ENCODE measurements around the gene FANK1. TPM values are rescaled to one million over a fixed set of nuclear protein-coding genes. Genes with fewer than 3 reads are reported as not detected.

Gene FANK1
- total RNA-seq, 1 experiment from 2014 or later = 1.4 TPM

- CTCF ChIA-PET = no interaction called here
- Histone ChIP-seq H3K4me3 (ENCODE audit: low read depth, low read length, poor library complexity, severe bottlenecking) (no peak overlapping the region), H3K36me3 (ENCODE audit: insufficient read depth, low read length, poor library complexity, severe bottlenecking) (no peaks in the 10 kb centered on the region), H3K9me3 (ENCODE audit: low read depth, low read length, poor library complexity, severe bottlenecking) (no peaks in the 10 kb centered on the region), H3K27me3 (replicated peaks; ENCODE audit: insufficient read depth, low read depth, low read length, poor library complexity) (no peaks in the 10 kb centered on the region), H3K27ac (ENCODE audit: low read depth, low read length, poor library complexity, severe bottlenecking) (no peak overlapping the region), H3K4me1 (ENCODE audit: insufficient read depth, low read length, poor library complexity, severe bottlenecking) (no peaks in the 10 kb centered on the region)
- no TSS peak for BruUV-seq (replicated peaks)
- no peak for DNase-seq (ENCODE audit: low spot score)
- POLR2A ChIA-PET (ENCODE audit: low non-redundant PET) = no interaction called here
- TF ChIP-seq EZH2 (IDR thresholded peaks at IDR 0.05; ENCODE audit: borderline replicate concordance, low read depth, low read length, poor library complexity, severe bottlenecking) = no peak
- TF ChIP-seq, protein P1, sequence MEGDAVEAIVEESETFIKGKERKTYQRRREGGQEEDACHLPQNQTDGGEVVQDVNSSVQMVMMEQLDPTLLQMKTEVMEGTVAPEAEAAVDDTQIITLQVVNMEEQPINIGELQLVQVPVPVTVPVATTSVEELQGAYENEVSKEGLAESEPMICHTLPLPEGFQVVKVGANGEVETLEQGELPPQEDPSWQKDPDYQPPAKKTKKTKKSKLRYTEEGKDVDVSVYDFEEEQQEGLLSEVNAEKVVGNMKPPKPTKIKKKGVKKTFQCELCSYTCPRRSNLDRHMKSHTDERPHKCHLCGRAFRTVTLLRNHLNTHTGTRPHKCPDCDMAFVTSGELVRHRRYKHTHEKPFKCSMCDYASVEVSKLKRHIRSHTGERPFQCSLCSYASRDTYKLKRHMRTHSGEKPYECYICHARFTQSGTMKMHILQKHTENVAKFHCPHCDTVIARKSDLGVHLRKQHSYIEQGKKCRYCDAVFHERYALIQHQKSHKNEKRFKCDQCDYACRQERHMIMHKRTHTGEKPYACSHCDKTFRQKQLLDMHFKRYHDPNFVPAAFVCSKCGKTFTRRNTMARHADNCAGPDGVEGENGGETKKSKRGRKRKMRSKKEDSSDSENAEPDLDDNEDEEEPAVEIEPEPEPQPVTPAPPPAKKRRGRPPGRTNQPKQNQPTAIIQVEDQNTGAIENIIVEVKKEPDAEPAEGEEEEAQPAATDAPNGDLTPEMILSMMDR (conservative IDR thresholded peaks at IDR 0.05; ENCODE audit: low read depth, low read length) = no peak
- intact Hi-C loops (cut with micrococcal nuclease; ENCODE audit: unreplicated experiment) = no loop called here
Observed at GRCh38 chr10:125984346-125984745, 88.0 kb downstream of the FANK1 start.

- no peak overlapping the region for H3K4me3 ChIP-seq (ENCODE audit: low read depth, low read length, poor library complexity, severe bottlenecking)
- DNase-seq (ENCODE audit: low spot score) = no peak
- H3K9me3 ChIP-seq (ENCODE audit: low read depth, low read length, poor library complexity, severe bottlenecking) = no peaks in the 10 kb centered on the region
- no peaks in the 10 kb centered on the region for H3K36me3 ChIP-seq (ENCODE audit: insufficient read depth, low read length, poor library complexity, severe bottlenecking)
- ChIA-PET CTCF (interaction anchor here (1.2 kb wide), 1 partner anchor 146 kb away, joined by 5 read pairs; no protein-coding TSS in a partner anchor), POLR2A (ENCODE audit: low non-redundant PET) (no interaction called here)
- no peaks in the 10 kb centered on the region for H3K27me3 ChIP-seq (replicated peaks; ENCODE audit: insufficient read depth, low read depth, low read length, poor library complexity)
- no TSS peak for BruUV-seq (replicated peaks)
- no peak overlapping the region for H3K27ac ChIP-seq (ENCODE audit: low read depth, low read length, poor library complexity, severe bottlenecking)
- H3K4me1 ChIP-seq (ENCODE audit: insufficient read depth, low read length, poor library complexity, severe bottlenecking) = no peaks in the 10 kb centered on the region
- intact Hi-C loops (cut with micrococcal nuclease; ENCODE audit: unreplicated experiment) = no loop called here
- TF ChIP-seq, protein P1 (conservative IDR thresholded peaks at IDR 0.05; ENCODE audit: low read depth, low read length) = no peak
- TF ChIP-seq EZH2 (IDR thresholded peaks at IDR 0.05; ENCODE audit: borderline replicate concordance, low read depth, low read length, poor library complexity, severe bottlenecking) = no peak
Observed at GRCh38 chr10:125984865-125985495, 88.6 kb downstream of the FANK1 start.

- no peak for DNase-seq (ENCODE audit: low spot score)
- CTCF ChIA-PET = interaction anchor here (1.2 kb wide), 1 partner anchor 145 kb away, joined by 5 read pairs; no protein-coding TSS in a partner anchor
- Histone ChIP-seq H3K27me3 (replicated peaks; ENCODE audit: insufficient read depth, low read depth, low read length, poor library complexity) (no peaks in the 10 kb centered on the region), H3K4me1 (ENCODE audit: insufficient read depth, low read length, poor library complexity, severe bottlenecking) (no peaks in the 10 kb centered on the region), H3K9me3 (ENCODE audit: low read depth, low read length, poor library complexity, severe bottlenecking) (no peaks in the 10 kb centered on the region), H3K27ac (ENCODE audit: low read depth, low read length, poor library complexity, severe bottlenecking) (no peak overlapping the region), H3K36me3 (ENCODE audit: insufficient read depth, low read length, poor library complexity, severe bottlenecking) (no peaks in the 10 kb centered on the region), H3K4me3 (ENCODE audit: low read depth, low read length, poor library complexity, severe bottlenecking) (no peak overlapping the region)
- POLR2A ChIA-PET (ENCODE audit: low non-redundant PET) = no interaction called here
- BruUV-seq (replicated peaks) = no TSS peak
- TF ChIP-seq EZH2 (IDR thresholded peaks at IDR 0.05; ENCODE audit: borderline replicate concordance, low read depth, low read length, poor library complexity, severe bottlenecking) = no peak
- TF ChIP-seq, protein P1 (conservative IDR thresholded peaks at IDR 0.05; ENCODE audit: low read depth, low read length) = no peak
- intact Hi-C loops (cut with micrococcal nuclease; ENCODE audit: unreplicated experiment) = no loop called here
Observed at GRCh38 chr10:125985557-125986240, 89.3 kb downstream of the FANK1 start.
